ENCODE data around the gene FOSL2.

The FOSL2 gene

DNA sequence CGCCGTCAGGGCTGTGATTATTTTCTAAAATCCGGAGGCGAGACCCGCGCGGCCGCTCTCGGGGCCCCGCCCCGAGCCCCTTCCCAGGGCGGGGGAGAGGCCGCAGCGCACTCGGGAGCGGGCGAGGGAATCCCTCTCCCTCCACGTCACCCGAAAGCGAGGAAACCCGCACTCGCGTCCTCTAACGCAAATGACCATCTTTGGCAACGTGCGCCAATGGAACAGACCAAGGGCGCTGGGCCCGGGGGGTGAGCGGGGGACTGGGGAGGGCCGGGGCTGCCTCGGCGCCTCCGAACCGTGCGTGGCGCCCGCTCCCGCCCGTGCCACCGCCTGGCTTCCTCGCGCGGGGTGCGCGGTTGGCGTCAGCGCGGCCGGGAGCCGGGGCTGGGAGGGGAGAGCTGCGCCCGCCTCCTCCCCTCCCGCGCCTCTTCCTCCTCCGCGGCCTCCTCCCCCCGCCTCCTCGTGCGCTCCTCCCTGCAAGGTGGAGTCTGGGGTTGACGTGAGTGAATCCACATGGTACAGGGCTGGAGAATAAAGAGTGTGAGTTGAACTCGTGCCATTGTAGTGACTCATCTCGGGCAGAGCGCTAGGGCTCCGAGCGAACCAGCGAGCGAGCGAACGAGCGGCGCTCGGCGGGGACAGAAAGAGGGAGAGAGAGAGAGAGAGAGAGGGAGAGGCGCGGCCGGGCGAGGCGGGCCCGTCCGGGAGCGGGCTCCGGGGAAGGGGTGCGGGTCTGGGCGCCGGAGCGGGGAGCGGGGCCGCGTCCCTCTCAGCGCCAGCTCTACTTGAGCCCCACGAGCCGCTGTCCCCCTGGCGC, at the start of gene FOSL2:
FOSL2 (plus strand) TSS at position 562 of the 817 bp plus-strand sequence. CDS start 863 bp downstream, outside the sequence.
- Histone ChIP-seq H3K27ac (ENCODE audit: extremely low read depth, low read depth, low read length) (peak within 1 kb of the TSS; percentile 97), H3K9me3 (ENCODE audit: control insufficient read depth, insufficient read depth, low read depth, low read length) (no peaks in the 10 kb centered on the region), H3K36me3 (ENCODE audit: control insufficient read depth in 2 of 2, insufficient read depth in 1 of 2, low read length in 2 of 2) (no peaks in the 10 kb centered on the region), H3K4me1 (ENCODE audit: control insufficient read depth, insufficient read depth, low read length) (peaks cover 13% of the 10 kb centered on the region), H3K4me3 (ENCODE audit: low read depth, low read length) (peak within 1 kb of the TSS; percentile 84)
- ChIA-PET CTCF (interaction anchor here (0.7 kb wide), 1 partner anchor 237 kb away, joined by 3 read pairs; no protein-coding TSS in a partner anchor), POLR2A (interaction anchor here (0.6 to 1.7 kb wide), 10 partner anchors 25 to 686 kb away, joined by 3 to 5 read pairs (median 3); no protein-coding TSS in a partner anchor)
- TF ChIP-seq ZNF391 (tag by site-specific recombination; IDR thresholded peaks at IDR 0.05; ENCODE audit: borderline replicate concordance, low read depth), result peak; percentile 58; the same call in 1 of the 2 replicates
- TF ChIP-seq, protein P1, sequence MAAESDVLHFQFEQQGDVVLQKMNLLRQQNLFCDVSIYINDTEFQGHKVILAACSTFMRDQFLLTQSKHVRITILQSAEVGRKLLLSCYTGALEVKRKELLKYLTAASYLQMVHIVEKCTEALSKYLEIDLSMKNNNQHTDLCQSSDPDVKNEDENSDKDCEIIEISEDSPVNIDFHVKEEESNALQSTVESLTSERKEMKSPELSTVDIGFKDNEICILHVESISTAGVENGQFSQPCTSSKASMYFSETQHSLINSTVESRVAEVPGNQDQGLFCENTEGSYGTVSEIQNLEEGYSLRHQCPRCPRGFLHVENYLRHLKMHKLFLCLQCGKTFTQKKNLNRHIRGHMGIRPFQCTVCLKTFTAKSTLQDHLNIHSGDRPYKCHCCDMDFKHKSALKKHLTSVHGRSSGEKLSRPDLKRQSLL (tag by site-specific recombination; IDR thresholded peaks at IDR 0.05), result no peak
- TF ChIP-seq ZNF341 (tag by site-specific recombination; IDR thresholded peaks at IDR 0.05; ENCODE audit: low read depth), result peak; percentile 90
- TF ChIP-seq GLIS2 (tag by site-specific recombination; IDR thresholded peaks at IDR 0.05), result peak; percentile 65; the same call in 1 of the 2 replicates
- peak; percentile 67; the same call in 1 of the 2 replicates for TF ChIP-seq KLF10 (tag by site-specific recombination; IDR thresholded peaks at IDR 0.05)
- TF ChIP-seq, protein P2, sequence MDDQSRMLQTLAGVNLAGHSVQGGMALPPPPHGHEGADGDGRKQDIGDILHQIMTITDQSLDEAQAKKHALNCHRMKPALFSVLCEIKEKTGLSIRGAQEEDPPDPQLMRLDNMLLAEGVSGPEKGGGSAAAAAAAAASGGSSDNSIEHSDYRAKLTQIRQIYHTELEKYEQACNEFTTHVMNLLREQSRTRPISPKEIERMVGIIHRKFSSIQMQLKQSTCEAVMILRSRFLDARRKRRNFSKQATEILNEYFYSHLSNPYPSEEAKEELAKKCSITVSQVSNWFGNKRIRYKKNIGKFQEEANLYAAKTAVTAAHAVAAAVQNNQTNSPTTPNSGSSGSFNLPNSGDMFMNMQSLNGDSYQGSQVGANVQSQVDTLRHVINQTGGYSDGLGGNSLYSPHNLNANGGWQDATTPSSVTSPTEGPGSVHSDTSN (CRISPR knock-in tag; IDR thresholded peaks at IDR 0.05), result peak; percentile 34
- TF ChIP-seq, protein P3, sequence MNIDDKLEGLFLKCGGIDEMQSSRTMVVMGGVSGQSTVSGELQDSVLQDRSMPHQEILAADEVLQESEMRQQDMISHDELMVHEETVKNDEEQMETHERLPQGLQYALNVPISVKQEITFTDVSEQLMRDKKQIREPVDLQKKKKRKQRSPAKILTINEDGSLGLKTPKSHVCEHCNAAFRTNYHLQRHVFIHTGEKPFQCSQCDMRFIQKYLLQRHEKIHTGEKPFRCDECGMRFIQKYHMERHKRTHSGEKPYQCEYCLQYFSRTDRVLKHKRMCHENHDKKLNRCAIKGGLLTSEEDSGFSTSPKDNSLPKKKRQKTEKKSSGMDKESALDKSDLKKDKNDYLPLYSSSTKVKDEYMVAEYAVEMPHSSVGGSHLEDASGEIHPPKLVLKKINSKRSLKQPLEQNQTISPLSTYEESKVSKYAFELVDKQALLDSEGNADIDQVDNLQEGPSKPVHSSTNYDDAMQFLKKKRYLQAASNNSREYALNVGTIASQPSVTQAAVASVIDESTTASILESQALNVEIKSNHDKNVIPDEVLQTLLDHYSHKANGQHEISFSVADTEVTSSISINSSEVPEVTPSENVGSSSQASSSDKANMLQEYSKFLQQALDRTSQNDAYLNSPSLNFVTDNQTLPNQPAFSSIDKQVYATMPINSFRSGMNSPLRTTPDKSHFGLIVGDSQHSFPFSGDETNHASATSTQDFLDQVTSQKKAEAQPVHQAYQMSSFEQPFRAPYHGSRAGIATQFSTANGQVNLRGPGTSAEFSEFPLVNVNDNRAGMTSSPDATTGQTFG (tag by site-specific recombination; IDR thresholded peaks at IDR 0.05; ENCODE audit: borderline replicate concordance), result no peak
- peak; percentile 78 for TF ChIP-seq WT1 (tag by site-specific recombination; IDR thresholded peaks at IDR 0.05)
- TF ChIP-seq MYNN (tag by site-specific recombination; IDR thresholded peaks at IDR 0.05; ENCODE audit: borderline replicate concordance), result no peak
- TF ChIP-seq ZNF202 (tag by site-specific recombination; IDR thresholded peaks at IDR 0.05; ENCODE audit: borderline replicate concordance), result no peak
- TF ChIP-seq GLI2 (tag by site-specific recombination; IDR thresholded peaks at IDR 0.05; ENCODE audit: borderline replicate concordance, low read depth), result no peak
- no peak for TF ChIP-seq ZBTB11 (tag by site-specific recombination; conservative IDR thresholded peaks at IDR 0.05; ENCODE audit: low read depth)
- peak; percentile 52 for TF ChIP-seq GLIS1 (tag by site-specific recombination; IDR thresholded peaks at IDR 0.05)
- TF ChIP-seq, protein P4, sequence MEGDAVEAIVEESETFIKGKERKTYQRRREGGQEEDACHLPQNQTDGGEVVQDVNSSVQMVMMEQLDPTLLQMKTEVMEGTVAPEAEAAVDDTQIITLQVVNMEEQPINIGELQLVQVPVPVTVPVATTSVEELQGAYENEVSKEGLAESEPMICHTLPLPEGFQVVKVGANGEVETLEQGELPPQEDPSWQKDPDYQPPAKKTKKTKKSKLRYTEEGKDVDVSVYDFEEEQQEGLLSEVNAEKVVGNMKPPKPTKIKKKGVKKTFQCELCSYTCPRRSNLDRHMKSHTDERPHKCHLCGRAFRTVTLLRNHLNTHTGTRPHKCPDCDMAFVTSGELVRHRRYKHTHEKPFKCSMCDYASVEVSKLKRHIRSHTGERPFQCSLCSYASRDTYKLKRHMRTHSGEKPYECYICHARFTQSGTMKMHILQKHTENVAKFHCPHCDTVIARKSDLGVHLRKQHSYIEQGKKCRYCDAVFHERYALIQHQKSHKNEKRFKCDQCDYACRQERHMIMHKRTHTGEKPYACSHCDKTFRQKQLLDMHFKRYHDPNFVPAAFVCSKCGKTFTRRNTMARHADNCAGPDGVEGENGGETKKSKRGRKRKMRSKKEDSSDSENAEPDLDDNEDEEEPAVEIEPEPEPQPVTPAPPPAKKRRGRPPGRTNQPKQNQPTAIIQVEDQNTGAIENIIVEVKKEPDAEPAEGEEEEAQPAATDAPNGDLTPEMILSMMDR (tag by site-specific recombination; IDR thresholded peaks at IDR 0.05), result 0 out of 2 replicates have a peak, but pooled peaks have one; percentile 12
- TF ChIP-seq ZNF366 (tag by site-specific recombination; conservative IDR thresholded peaks at IDR 0.05), result peak; percentile 96
- TF ChIP-seq REPIN1 (tag by site-specific recombination; IDR thresholded peaks at IDR 0.05; ENCODE audit: low read depth), result no peak
- peak; percentile 54 for TF ChIP-seq ZNF843 (tag by site-specific recombination; IDR thresholded peaks at IDR 0.05)
- no peak for TF ChIP-seq ZNF701 (tag by site-specific recombination; IDR thresholded peaks at IDR 0.05)
- TF ChIP-seq, protein P5, sequence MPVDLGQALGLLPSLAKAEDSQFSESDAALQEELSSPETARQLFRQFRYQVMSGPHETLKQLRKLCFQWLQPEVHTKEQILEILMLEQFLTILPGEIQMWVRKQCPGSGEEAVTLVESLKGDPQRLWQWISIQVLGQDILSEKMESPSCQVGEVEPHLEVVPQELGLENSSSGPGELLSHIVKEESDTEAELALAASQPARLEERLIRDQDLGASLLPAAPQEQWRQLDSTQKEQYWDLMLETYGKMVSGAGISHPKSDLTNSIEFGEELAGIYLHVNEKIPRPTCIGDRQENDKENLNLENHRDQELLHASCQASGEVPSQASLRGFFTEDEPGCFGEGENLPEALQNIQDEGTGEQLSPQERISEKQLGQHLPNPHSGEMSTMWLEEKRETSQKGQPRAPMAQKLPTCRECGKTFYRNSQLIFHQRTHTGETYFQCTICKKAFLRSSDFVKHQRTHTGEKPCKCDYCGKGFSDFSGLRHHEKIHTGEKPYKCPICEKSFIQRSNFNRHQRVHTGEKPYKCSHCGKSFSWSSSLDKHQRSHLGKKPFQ (tag by site-specific recombination; IDR thresholded peaks at IDR 0.05), result peak; percentile 78
- peak; percentile 79 for TF ChIP-seq ZNF513 (tag by site-specific recombination; IDR thresholded peaks at IDR 0.05)
- TF ChIP-seq, protein P6, sequence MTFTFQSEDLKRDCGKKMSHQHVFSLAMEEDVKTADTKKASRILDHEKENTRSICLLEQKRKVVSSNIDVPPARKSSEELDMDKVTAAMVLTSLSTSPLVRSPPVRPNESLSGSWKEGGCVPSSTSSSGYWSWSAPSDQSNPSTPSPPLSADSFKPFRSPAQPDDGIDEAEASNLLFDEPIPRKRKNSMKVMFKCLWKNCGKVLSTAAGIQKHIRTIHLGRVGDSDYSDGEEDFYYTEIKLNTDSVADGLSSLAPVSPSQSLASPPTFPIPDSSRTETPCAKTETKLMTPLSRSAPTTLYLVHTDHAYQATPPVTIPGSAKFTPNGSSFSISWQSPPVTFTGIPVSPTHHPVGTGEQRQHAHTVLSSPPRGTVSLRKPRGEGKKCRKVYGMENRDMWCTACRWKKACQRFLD (tag by site-specific recombination; IDR thresholded peaks at IDR 0.05), result no peak

Data from HEK293 (cell line).